ENCODE data around the gene DNAH8.

GRCh38 chr6:38681850-38682249, 33.3 kb upstream of the DNAH8 start:
- TF ChIP-seq CTCF (IDR thresholded peaks at IDR 0.05; ENCODE audit: insufficient read depth, low read depth, low read length) (no peak), EZH2 (IDR thresholded peaks at IDR 0.05; ENCODE audit: insufficient read depth, low read length) (no peak)
